NCI-H1048 (cell line): ENCODE data around the gene OGFR.

Source experiments
- DNase-seq: peaks from one replicate; lab custom pipeline; 2025; lab: John Stamatoyannopoulos, UW

OGFR gene

DNA sequence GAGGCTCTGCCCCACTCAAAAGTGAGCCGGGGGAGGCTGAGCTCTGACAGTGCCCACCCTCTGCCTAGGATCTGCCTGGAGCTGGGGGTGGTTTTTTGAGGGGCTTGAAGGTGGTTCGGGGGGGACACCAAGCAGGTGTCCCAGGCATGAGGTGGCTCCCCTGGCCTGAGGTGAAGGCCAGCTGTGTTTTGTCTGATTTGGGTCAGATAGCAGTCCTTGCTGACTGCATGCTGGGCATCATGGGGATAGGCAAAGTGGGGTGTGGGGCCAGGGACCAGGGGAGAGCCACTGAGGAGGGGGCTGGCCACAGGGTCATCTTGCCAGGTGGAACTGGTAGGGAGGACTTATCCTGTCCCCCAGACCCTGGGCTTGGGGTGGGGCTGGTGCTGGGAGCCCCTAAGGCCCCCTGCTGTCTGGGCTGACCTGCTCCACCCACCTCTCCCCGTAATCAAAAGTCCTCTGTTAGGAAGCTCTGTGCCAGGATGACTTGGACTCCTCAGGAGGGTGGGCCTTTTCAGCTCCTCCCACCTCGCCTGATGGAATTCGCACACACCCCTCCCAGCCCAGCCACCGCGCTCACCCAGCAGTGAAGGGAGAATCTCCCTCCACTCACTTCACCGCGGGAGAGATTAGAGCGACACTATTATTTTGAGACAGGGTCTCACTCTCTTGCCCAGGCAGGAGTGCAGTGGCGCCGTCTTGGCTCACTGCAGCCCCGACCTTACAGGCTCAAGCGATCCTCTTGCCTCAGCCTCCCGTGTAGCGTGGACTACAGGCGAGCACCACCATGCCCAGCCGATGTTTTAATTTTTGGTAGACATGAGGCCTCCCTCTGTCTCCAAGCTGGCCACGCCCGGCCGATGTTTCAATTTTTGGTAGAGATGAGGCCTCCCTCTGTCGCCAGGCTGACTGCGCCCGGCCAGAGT lies 10.7 kb downstream of the OGFR start:
- peak; percentile 28 for DNase-seq

GRCh38 chr20:62816031-62816883 lies 11.6 kb downstream of the OGFR start:
- DNase-seq: no peak

DNA sequence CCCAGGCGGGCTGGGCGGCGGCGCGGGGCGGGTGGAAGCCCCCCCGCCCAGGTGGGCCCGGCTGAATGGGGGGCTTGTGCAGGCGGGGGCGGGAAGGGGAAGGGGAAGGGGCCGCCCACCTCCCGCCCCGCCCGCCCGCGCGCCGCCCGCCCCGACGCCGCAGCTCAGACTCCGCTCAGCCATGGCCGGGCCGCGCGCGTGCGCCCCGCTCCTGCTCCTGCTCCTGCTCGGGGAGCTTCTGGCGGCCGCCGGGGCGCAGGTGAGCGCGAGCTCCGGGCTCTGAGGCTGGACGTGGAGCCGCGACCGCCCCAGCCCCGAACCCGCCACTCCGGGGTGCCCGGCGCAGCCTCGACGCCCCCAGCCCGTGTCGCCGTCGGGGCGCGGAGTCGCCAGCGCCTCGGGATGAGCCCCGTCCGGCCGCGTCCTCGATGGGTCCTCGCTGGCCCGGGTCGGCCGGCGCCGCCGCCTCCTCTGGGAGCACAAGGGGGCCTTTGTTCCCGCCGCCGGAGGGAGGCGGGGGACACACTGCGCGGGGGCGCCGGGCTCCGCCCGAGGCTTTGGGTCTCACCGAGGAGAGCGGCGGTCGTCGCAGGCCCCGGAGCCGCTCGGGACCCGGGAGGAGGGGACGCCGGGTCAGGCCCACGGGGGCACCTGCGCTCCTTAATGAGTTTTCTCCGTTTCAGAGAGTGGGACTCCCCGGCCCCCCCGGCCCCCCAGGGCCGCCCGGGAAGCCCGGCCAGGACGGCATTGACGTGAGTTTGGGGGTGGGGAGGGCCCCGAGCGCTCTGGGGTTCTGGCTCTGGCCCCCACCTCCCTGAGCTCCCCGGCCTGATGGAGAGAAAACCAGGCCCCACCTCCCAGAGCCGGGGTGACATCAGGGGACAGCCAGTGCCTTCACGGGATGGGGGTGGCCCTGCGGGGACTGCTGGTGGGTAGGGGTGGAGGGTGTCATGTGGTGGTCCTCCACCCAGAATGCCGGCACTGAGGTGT lies 12.5 kb downstream of the OGFR start, which contains the start of gene COL9A3:
Gene COL9A3 (plus strand): TSS at position 167 of the 990 bp plus-strand sequence. CDS start 15 bp downstream, at position 182.
- DNase-seq: peak; percentile 32

- DNase-seq: no peak
These were observed 13.4 kb downstream of the OGFR start for GRCh38 chr20:62817975-62818591.

DNA sequence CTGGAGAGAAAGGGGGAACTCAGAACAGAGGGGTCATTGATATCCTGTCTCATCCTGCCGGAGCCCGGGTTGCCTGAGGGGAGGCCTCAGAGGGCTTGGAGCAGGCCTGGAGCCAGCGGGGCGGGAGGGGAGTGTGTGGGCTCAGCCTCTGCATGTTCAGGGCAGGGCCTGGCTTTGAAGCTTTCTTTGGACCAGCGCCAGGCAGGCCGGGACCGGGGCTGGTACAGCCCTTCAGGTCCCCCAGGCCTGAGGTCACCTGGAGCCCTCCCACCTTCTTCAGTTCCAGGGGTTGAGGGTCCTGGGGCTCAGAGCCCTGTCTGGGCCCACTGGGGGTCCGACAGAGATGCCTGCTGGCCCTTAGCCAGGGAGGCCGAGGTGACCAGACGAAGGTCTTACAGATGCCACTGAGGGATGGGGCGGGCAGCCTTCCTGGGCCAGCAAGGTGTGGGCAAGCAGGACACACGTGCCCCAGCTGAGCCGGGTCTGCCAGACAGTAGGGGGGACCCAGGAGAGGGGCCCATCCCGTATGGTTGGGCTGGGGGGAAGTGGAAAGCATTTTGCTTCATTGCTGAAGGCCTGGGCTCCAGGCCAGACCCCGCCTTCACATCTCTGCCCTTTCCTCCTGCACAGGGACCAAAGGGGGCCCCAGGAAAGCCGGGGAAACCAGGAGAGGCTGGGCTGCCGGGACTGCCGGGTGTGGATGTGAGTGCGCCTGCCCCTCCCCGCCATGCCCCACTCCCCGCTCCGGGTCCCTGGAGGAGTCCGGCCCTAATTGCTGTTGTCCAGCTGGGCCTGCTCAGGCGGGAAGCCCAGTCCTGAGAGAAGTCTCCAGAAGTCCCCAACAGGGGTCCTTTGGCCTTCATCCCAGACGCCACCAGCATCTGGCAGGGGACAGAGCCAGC lies 14.2 kb downstream of the OGFR start:
- DNase-seq: no peak

DNA sequence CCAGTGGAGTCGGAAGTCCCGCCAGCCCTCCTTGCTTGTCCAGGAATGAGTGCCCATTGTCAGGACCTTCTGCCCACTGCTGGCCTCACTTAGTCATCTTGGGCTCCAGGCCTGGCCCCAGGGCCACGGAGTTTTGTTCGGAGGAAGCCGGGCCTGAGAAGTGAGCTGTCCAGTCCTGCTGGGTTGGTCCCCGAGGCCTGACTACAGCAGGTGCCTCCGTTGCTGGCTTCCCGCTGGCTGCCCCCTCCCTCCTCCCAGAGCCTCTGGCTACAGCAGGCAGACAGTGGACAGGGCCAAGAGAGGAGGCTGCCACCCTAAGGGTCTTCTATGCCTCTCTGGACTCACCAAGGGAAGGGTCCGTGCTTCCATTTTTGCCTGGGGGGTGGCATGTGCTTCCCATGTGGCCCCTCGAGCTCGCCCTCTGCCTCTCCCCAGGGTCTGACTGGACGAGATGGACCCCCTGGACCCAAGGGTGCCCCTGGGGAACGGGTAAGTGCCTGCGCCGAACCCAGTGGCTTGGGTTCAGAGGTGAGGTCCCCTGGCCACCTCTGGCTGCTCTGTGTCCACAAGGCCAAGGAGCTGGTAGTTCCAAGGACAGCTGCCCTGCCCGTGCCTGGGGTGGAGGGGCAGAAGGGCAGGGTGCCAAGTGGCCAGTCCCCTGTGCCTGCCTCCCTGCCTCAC lies 15.0 kb downstream of the OGFR start:
- no peak for DNase-seq

- DNase-seq: no peak
These were observed 15.8 kb downstream of the OGFR start for GRCh38 chr20:62820208-62820961.

DNA sequence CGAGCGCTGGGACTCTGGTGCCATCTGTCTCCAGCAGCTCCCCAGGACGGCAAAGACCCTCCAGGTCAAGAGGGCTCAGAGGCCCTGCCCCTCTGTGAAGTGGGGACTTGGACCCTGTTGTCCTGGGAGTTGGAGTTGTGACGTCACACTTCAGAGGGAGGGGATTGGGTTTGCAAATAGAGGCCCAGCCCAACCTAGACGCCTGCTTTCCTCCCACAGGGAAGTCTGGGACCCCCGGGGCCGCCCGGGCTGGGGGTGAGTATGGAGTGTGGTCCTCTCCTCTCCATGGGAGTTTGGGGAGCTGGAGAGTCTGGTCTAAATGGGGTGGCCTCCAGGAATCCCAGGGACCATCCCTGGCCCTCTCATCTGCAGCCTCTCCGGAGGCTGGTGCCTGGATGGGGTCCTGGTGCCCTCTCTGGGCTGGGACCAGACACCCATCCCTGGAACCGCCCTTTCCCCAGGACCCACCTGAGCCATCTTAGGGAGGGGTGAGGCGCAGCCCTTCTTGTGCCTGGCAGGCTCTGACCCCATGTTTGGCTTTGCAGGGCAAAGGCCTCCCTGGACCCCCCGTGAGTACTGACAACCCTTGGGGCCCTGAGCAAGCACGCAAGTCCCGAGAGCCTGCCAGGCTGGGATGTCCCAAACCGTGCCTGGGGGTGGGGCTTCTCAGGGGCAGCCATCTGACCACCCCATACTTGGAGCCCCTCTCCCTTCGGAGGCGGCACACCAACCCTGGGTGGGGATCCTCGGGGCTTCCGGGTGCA lies 16.5 kb downstream of the OGFR start:
- no peak for DNase-seq

- DNase-seq: no peak
These were observed 17.1 kb downstream of the OGFR start for GRCh38 chr20:62821726-62822210.

- no peak for DNase-seq
These were observed 17.7 kb downstream of the OGFR start for GRCh38 chr20:62822239-62822787.

GRCh38 chr20:62822788-62823651 lies 18.4 kb downstream of the OGFR start:
- DNase-seq: no peak

GRCh38 chr20:62823688-62824475 lies 19.2 kb downstream of the OGFR start:
- no peak for DNase-seq

GRCh38 chr20:62824476-62825332 lies 20.1 kb downstream of the OGFR start:
- no peak for DNase-seq

GRCh38 chr20:62825333-62825985 lies 20.8 kb downstream of the OGFR start:
- no peak for DNase-seq
